Immature natural killer cell (primary cell): Measurements from ENCODE around the gene GLT1D1. TPM values are rescaled to one million over a fixed set of nuclear protein-coding genes. Genes with fewer than 3 reads are reported as not detected.

Experiments used
- DNase-seq, 3 donors: peaks; one replicate each; pipeline ENCODE4 v3.0.0; 2022; ENCODE audit warnings: mixed read lengths in 1 of 3
- H3K27ac Mint-ChIP-seq, 6 donors: one replicate each; pipeline ENCODE4 v1.8.0; 2020; ENCODE audit warnings: mixed read lengths in 6 of 6, mild to moderate bottlenecking in 5 of 6, inconsistent platforms in 4 of 6, moderate library complexity in 3 of 6
- H3K27me3 Mint-ChIP-seq, 3 donors: one replicate each; pipeline ENCODE4 v1.8.0; 2020 to 2021; ENCODE audit warnings: low read depth in 3 of 3, mild to moderate bottlenecking in 3 of 3, mixed read lengths in 3 of 3, moderate library complexity in 3 of 3, inconsistent platforms in 1 of 3
- H3K36me3 Mint-ChIP-seq, 3 donors: one replicate each; pipeline ENCODE4 v1.8.0; 2020; ENCODE audit warnings: mixed read lengths in 3 of 3, inconsistent platforms in 2 of 3, mild to moderate bottlenecking in 2 of 3
- H3K4me1 Mint-ChIP-seq, 2 donors: one replicate each; pipeline ENCODE4 v1.8.0; 2020; ENCODE audit warnings: inconsistent platforms in 2 of 2, mild to moderate bottlenecking in 2 of 2, mixed read lengths in 2 of 2, moderate library complexity in 1 of 2
- H3K4me3 Mint-ChIP-seq, 5 donors: one replicate each; pipeline ENCODE4 v1.8.0; 2020; ENCODE audit warnings: mild to moderate bottlenecking in 5 of 5, mixed read lengths in 5 of 5, inconsistent platforms in 3 of 5, moderate library complexity in 3 of 5
- H3K9me3 Mint-ChIP-seq, 6 donors: one replicate each; pipeline ENCODE4 v1.8.0; 2020; ENCODE audit warnings: mild to moderate bottlenecking in 6 of 6, mixed read lengths in 6 of 6, inconsistent platforms in 4 of 6, moderate library complexity in 3 of 6
- polyA plus RNA-seq, 3 donors: library from polyadenylated mRNA; unstranded; fragments of 300-500 nt; fragmentation: Illumina TruSeq; gene quantifications; one replicate each; pipeline ENCODE4 v1.2.3, GENCODE V29; 2021

The GLT1D1 gene
- polyA plus RNA-seq, 3 donors from 2014 or later = 2.5 TPM; not detected in 2

GRCh38 chr12:128991716-128992115, 138.4 kb downstream of the GLT1D1 start:
- Mint-ChIP-seq H3K27me3 (peaks cover 0 to 3% (median 3%) of the 10 kb centered on the region in 3 donors), H3K36me3 (peaks cover 0 to 5% (median 3%) of the 10 kb centered on the region in 3 donors), H3K4me1 (no peaks in the 10 kb centered on the region), H3K9me3 (no peaks in the 10 kb centered on the region), H3K4me3 (no peak overlapping the region), H3K27ac (no peak overlapping the region)
- DNase-seq = no peak

GRCh38 chr12:128992116-128992515, 138.8 kb downstream of the GLT1D1 start:
- Mint-ChIP-seq H3K4me3 (no peak overlapping the region), H3K36me3 (peaks cover 0 to 5% (median 3%) of the 10 kb centered on the region in 3 donors)

GRCh38 chr12:128992550-128992949, 139.3 kb downstream of the GLT1D1 start:
- Mint-ChIP-seq H3K4me1 (no peaks in the 10 kb centered on the region), H3K9me3 (no peaks in the 10 kb centered on the region), H3K36me3 (peaks cover 0 to 5% (median 3%) of the 10 kb centered on the region in 3 donors), H3K4me3 (no peak overlapping the region), H3K27ac (no peak overlapping the region), H3K27me3 (peaks cover 0 to 5% (median 3%) of the 10 kb centered on the region in 3 donors)
- DNase-seq = no peak

More at GRCh38 chr12:128992116-128992515, 138.8 kb downstream of the GLT1D1 start:
- Mint-ChIP-seq H3K27me3 (peaks cover 0 to 5% (median 3%) of the 10 kb centered on the region in 3 donors), H3K27ac (no peak overlapping the region), H3K4me1 (no peaks in the 10 kb centered on the region), H3K9me3 (no peaks in the 10 kb centered on the region)
- no peak for DNase-seq

- no peak overlapping the region for H3K4me3 Mint-ChIP-seq
Measured at GRCh38 chr12:128994856-128995255, 141.6 kb downstream of the GLT1D1 start.

GRCh38 chr12:128995619-128996018, 142.3 kb downstream of the GLT1D1 start:
- no peak for DNase-seq
- Mint-ChIP-seq H3K4me3 (no peak overlapping the region), H3K4me1 (no peaks in the 10 kb centered on the region), H3K9me3 (peaks cover 0 to 4% (median 0%) of the 10 kb centered on the region in 6 donors), H3K36me3 (peaks cover 0 to 5% (median 0%) of the 10 kb centered on the region in 3 donors), H3K27me3 (peaks cover 0 to 7% (median 3%) of the 10 kb centered on the region in 3 donors), H3K27ac (no peak overlapping the region)

More at GRCh38 chr12:128994856-128995255, 141.6 kb downstream of the GLT1D1 start:
- Mint-ChIP-seq H3K27ac (no peak overlapping the region), H3K36me3 (peaks cover 0 to 5% (median 0%) of the 10 kb centered on the region in 3 donors), H3K4me1 (no peaks in the 10 kb centered on the region), H3K27me3 (peaks cover 0 to 7% (median 3%) of the 10 kb centered on the region in 3 donors), H3K9me3 (peaks cover 0 to under 1% (median 0%) of the 10 kb centered on the region in 6 donors)
- no peak for DNase-seq

GRCh38 chr12:129001826-129002225, 148.5 kb downstream of the GLT1D1 start:
- peaks cover 0 to 6% (median 2%) of the 10 kb centered on the region in 3 donors for H3K27me3 Mint-ChIP-seq
- no peak overlapping the region for H3K27ac Mint-ChIP-seq
- DNase-seq = no peak
- no peaks in the 10 kb centered on the region for H3K4me1 Mint-ChIP-seq
- peaks cover 0 to 4% (median 0%) of the 10 kb centered on the region in 6 donors for H3K9me3 Mint-ChIP-seq
- no peaks in the 10 kb centered on the region for H3K36me3 Mint-ChIP-seq
- no peak overlapping the region for H3K4me3 Mint-ChIP-seq

GRCh38 chr12:129002427-129002826, 149.1 kb downstream of the GLT1D1 start:
- H3K9me3 Mint-ChIP-seq = peaks cover 0 to 4% (median 0%) of the 10 kb centered on the region in 6 donors
- no peaks in the 10 kb centered on the region for H3K4me1 Mint-ChIP-seq
- DNase-seq = no peak
- no peak overlapping the region for H3K4me3 Mint-ChIP-seq
- peaks cover 0 to 5% (median 2%) of the 10 kb centered on the region in 3 donors for H3K27me3 Mint-ChIP-seq
- H3K36me3 Mint-ChIP-seq = no peaks in the 10 kb centered on the region
- no peak overlapping the region for H3K27ac Mint-ChIP-seq

GRCh38 chr12:129005416-129005815, 152.1 kb downstream of the GLT1D1 start:
- no peak for DNase-seq
- H3K27ac Mint-ChIP-seq = no peak overlapping the region
- H3K4me1 Mint-ChIP-seq = no peaks in the 10 kb centered on the region
- no peak overlapping the region for H3K4me3 Mint-ChIP-seq
- peaks cover 0 to 2% (median 2%) of the 10 kb centered on the region in 3 donors for H3K27me3 Mint-ChIP-seq
- H3K36me3 Mint-ChIP-seq = no peaks in the 10 kb centered on the region
- no peaks in the 10 kb centered on the region for H3K9me3 Mint-ChIP-seq

- no peak overlapping the region for H3K27ac Mint-ChIP-seq
- H3K36me3 Mint-ChIP-seq = no peaks in the 10 kb centered on the region
- no peak overlapping the region for H3K4me3 Mint-ChIP-seq
- H3K9me3 Mint-ChIP-seq = no peaks in the 10 kb centered on the region
- DNase-seq = no peak
- no peaks in the 10 kb centered on the region for H3K4me1 Mint-ChIP-seq
- peaks cover under 1 to 3% (median 2%) of the 10 kb centered on the region in 3 donors for H3K27me3 Mint-ChIP-seq
Measured at GRCh38 chr12:129005829-129006228, 152.6 kb downstream of the GLT1D1 start.

- H3K27ac Mint-ChIP-seq = no peak overlapping the region
- no peaks in the 10 kb centered on the region for H3K4me1 Mint-ChIP-seq
- no peak for DNase-seq
Measured at GRCh38 chr12:129009833-129010622, 156.8 kb downstream of the GLT1D1 start.

GRCh38 chr12:129016159-129016558, 162.9 kb downstream of the GLT1D1 start:
- H3K4me3 Mint-ChIP-seq = no peak overlapping the region
- H3K27ac Mint-ChIP-seq = no peak overlapping the region
- peaks cover 0 to 4% (median 1%) of the 10 kb centered on the region in 6 donors for H3K9me3 Mint-ChIP-seq
- H3K27me3 Mint-ChIP-seq = peaks cover 3 to 16% (median 6%) of the 10 kb centered on the region in 3 donors
- DNase-seq = no peak
- H3K36me3 Mint-ChIP-seq = no peaks in the 10 kb centered on the region
- no peaks in the 10 kb centered on the region for H3K4me1 Mint-ChIP-seq

More at GRCh38 chr12:129009833-129010622, 156.8 kb downstream of the GLT1D1 start:
- no peak overlapping the region for H3K4me3 Mint-ChIP-seq
- no peaks in the 10 kb centered on the region for H3K9me3 Mint-ChIP-seq
- H3K27me3 Mint-ChIP-seq = peaks cover 5% of the 10 kb centered on the region in 3 donors
- no peaks in the 10 kb centered on the region for H3K36me3 Mint-ChIP-seq

GRCh38 chr12:129025055-129025454, 171.8 kb downstream of the GLT1D1 start:
- DNase-seq = no peak
- peaks cover 0 to 4% (median 1%) of the 10 kb centered on the region in 6 donors for H3K9me3 Mint-ChIP-seq
- peaks cover 4 to 9% (median 7%) of the 10 kb centered on the region in 3 donors for H3K27me3 Mint-ChIP-seq
- no peaks in the 10 kb centered on the region for H3K4me1 Mint-ChIP-seq
- H3K27ac Mint-ChIP-seq = no peak overlapping the region
- no peaks in the 10 kb centered on the region for H3K36me3 Mint-ChIP-seq
- H3K4me3 Mint-ChIP-seq = no peak overlapping the region

GRCh38 chr12:129028844-129029243, 175.6 kb downstream of the GLT1D1 start:
- no peak for DNase-seq
- Mint-ChIP-seq H3K36me3 (no peaks in the 10 kb centered on the region), H3K9me3 (peaks cover 0 to 2% (median 0%) of the 10 kb centered on the region in 6 donors), H3K4me3 (no peak overlapping the region), H3K27ac (no peak overlapping the region), H3K27me3 (peaks cover 3 to 10% (median 9%) of the 10 kb centered on the region in 3 donors), H3K4me1 (no peaks in the 10 kb centered on the region)
